Heart right ventricle (tissue), 16 donors: Measurements from ENCODE around the gene ZBTB33. TPM values are rescaled to one million over a fixed set of nuclear protein-coding genes. Genes with fewer than 3 reads are reported as not detected.

Source experiments
- ATAC-seq, 8 donors: fragments of 200-7000 bp; cut with Tn5 transposase; one replicate each; pipeline ENCODE4 v1.9.1; 2020; ENCODE audit warnings: mild to moderate bottlenecking in 8 of 8, moderate library complexity in 8 of 8, moderate number of reproducible peaks in 1 of 8
- DNase-seq, 2 donors: peaks; one replicate each; pipeline ENCODE4 v3.0.0-alpha.2; 2020
- H3K27ac ChIP-seq, 10 donors: fragments of 200-600 bp; sonication (generic) in 2 of 10; one replicate each; pipeline versions ENCODE4 v1.5.0 to v1.8.0; 2020 to 2022; ENCODE audit warnings: mild to moderate bottlenecking in 3 of 10
- H3K27me3 ChIP-seq, 7 donors: fragments of 200-600 bp; one replicate each; pipeline ENCODE4 v1.8.0; 2021 to 2022; ENCODE audit warnings: mild to moderate bottlenecking in 2 of 7
- H3K36me3 ChIP-seq, 9 donors: fragments of 200-600 bp; sonication (generic) in 1 of 9; one replicate each; pipeline versions ENCODE4 v1.5.0 to v1.8.0; 2020 to 2022; ENCODE audit warnings: mild to moderate bottlenecking in 2 of 9
- H3K4me1 ChIP-seq, 9 donors: fragments of 200-600 bp; sonication (generic) in 1 of 9; one replicate each; pipeline versions ENCODE4 v1.5.0 to v1.8.0; 2020 to 2022; ENCODE audit warnings: mild to moderate bottlenecking in 4 of 9
- H3K4me3 ChIP-seq, 10 donors: fragments of 200-600 bp; sonication (generic) in 2 of 10; one replicate each; pipeline versions ENCODE4 v1.5.0 to v1.8.0; 2020 to 2022; ENCODE audit warnings: mild to moderate bottlenecking in 7 of 10, moderate library complexity in 2 of 10
- H3K9me3 ChIP-seq, 11 donors: fragments of 200-600 bp in 10 of 11; sonication (generic) in 2 of 11; one replicate each; pipeline versions ENCODE4 v1.5.0 to v1.8.0; 2013 to 2022; ENCODE audit warnings: mild to moderate bottlenecking in 2 of 11, control low read depth in 1 of 11, moderate library complexity in 1 of 11
- CTCF ChIP-seq, 9 donors: fragments of 200-600 bp; sonication (generic) in 2 of 9; IDR thresholded peaks; one replicate each; pipeline versions ENCODE4 v1.5.0 to v1.8.0; 2021 to 2022; ENCODE audit warnings: antibody characterized with exemption in 9 of 9, mild to moderate bottlenecking in 5 of 9, moderate library complexity in 1 of 9
- WGBS, 2 donors: extraction: QIAGEN DNeasy Blood & Tissue Kit; methylation state at CpG; one replicate each; pipeline ENCODE4 v1.1.7; 2013; ENCODE audit warnings: inconsistent platforms in 1 of 2; 5-methylcytosine and 5-hydroxymethylcytosine counted together
- intact Hi-C, 10 donors: fragments of 100-400 bp; cut with DNase I; formaldehyde crosslinking; loops; one replicate each; pipeline versions ENCODE4 v1.11.1 to v1.14.2; 2022
- polyA plus RNA-seq, 2 donors: library from polyadenylated mRNA; stranded (reverse); fragments of 200-250 nt; gene quantifications; one replicate each; pipeline ENCODE4 v1.2.3, GENCODE V29; 2013
- total RNA-seq, 10 donors: library from RNA; stranded (reverse); fragmentation: NEBNext Ultra II Directional in 3 of 10; extraction: Animal tissue kit (Norgen Biotek cat#: 25700) in 3 of 10; gene quantifications; one replicate each; pipeline versions ENCODE4 v1.2.1 to v1.2.4, GENCODE V29; 2021 to 2023
- donor health status: Arrhythmogenic right ventricular cardiomyopathy.
- donor health status: ischemic (EF 13 %, LVEDD 7.1; RV severe dilation, severe dysfunction).
- donor health status: healthy with polysubstance abuse.
- donor health status: DM: no; HTN: yes; CAD: no.
- donor health status: DM: no; HTN: no; CAD: no.
- donor health status: ischemic (EF 25% LVEDD 6.9; RV normal size, moderate dysfunction).
- donor health status: ischemic (EF 25% LVEDD 5.7; RV mildly dilated, moderate dysfunction).
- donor health status: healthy.
- donor health status: DM: yes; HTN: yes; CAD: no.
- donor health status: Ischemic cardiomyopathy.
- donor health status: ischemic (EF 35%, LVEDD 5.7; RV mildly dilated, moderate dysfunction).
- donor health status: nonischemic (EF 11% LVEDD 7.7; RV severe dilation, severe dysfunction).
- donor health status: DM: yes; HTN: yes; CAD: no.
- donor health status: PGD.
- donor health status: ischemic (EF 29% LVEDD 5.4; RV normal size, mild dysfunction).
- donor health status: nonischemic (EF 23%, LVEDD 6.1; RV moderate dilation, normal function).

The ZBTB33 gene
- total and polyA plus RNA-seq, 12 donors: 1.8 to 8.5 (median 6.5) TPM

GRCh38 chrX:120274958-120275357 is 24.3 kb downstream of the ZBTB33 start:
- peak in 1 of 8 donors; percentile 28 for ATAC-seq
- no peak for DNase-seq
- Histone ChIP-seq H3K9me3 (no peaks in the 10 kb centered on the region), H3K36me3 (no peaks in the 10 kb centered on the region), H3K4me3 (no peak overlapping the region), H3K27ac (peak overlapping the region in 1 of 10 donors; percentile 53), H3K4me1 (peaks cover 0 to 1% (median 0%) of the 10 kb centered on the region in 9 donors), H3K27me3 (peaks cover 0 to 33% (median 0%) of the 10 kb centered on the region in 7 donors)
- intact Hi-C loops: no loop called here
- no peak for TF ChIP-seq CTCF (IDR thresholded peaks at IDR 0.05)
- WGBS, 2 donors: 50 to 68% methylated on average over 2 of the region's 2 CpGs

- Histone ChIP-seq H3K27me3 (peaks cover 0 to 17% (median 0%) of the 10 kb centered on the region in 7 donors), H3K36me3 (no peaks in the 10 kb centered on the region), H3K4me3 (no peak overlapping the region), H3K4me1 (peaks cover 0 to 8% (median 0%) of the 10 kb centered on the region in 9 donors), H3K9me3 (no peaks in the 10 kb centered on the region), H3K27ac (peak overlapping the region in 1 of 10 donors; percentile 60)
- ATAC-seq (no peak), DNase-seq (no peak)
- TF ChIP-seq CTCF (IDR thresholded peaks at IDR 0.05): no peak
- 92 to 95% methylated on average over 10 of the region's 10 CpGs for WGBS, 2 donors
- intact Hi-C loops: no loop called here
These were observed 30.5 kb downstream of the ZBTB33 start for GRCh38 chrX:120281021-120281624.

- no peaks in the 10 kb centered on the region for H3K9me3 ChIP-seq
- no peak for DNase-seq
- ATAC-seq: peak in 1 of 8 donors; percentile 11
- no peak for TF ChIP-seq CTCF (IDR thresholded peaks at IDR 0.05)
- peaks cover 0 to 11% (median 0%) of the 10 kb centered on the region in 7 donors for H3K27me3 ChIP-seq
- WGBS, 2 donors: 37 to 50% methylated on average over 4 of the region's 4 CpGs
- peaks cover 0 to 8% (median 0%) of the 10 kb centered on the region in 9 donors for H3K4me1 ChIP-seq
- intact Hi-C loops: no loop called here
- no peaks in the 10 kb centered on the region for H3K36me3 ChIP-seq
- H3K4me3 ChIP-seq: no peak overlapping the region
- peak overlapping the region in 4 of 10 donors; percentile 16 to 65 (median 62) for H3K27ac ChIP-seq
These were observed 31.1 kb downstream of the ZBTB33 start for GRCh38 chrX:120281761-120282160.

- no peak overlapping the region for H3K4me3 ChIP-seq
- peaks cover 0 to 8% (median 0%) of the 10 kb centered on the region in 9 donors for H3K4me1 ChIP-seq
- peak overlapping the region in 3 of 10 donors; percentile 60 to 65 (median 64) for H3K27ac ChIP-seq
- H3K36me3 ChIP-seq: no peaks in the 10 kb centered on the region
- ATAC-seq (no peak), DNase-seq (no peak)
- WGBS, 2 donors: 63 to 75% methylated on average over 1 of the region's 1 CpG
- intact Hi-C loops: no loop called here
- no peak for TF ChIP-seq CTCF (IDR thresholded peaks at IDR 0.05)
- H3K27me3 ChIP-seq: peaks cover 0 to 4% (median 0%) of the 10 kb centered on the region in 7 donors
- no peaks in the 10 kb centered on the region for H3K9me3 ChIP-seq
These were observed 32.1 kb downstream of the ZBTB33 start for GRCh38 chrX:120282697-120283096.
